Activated B cell treated with CpG ODN at 0.5 μM for 24 hours (primary cell): ENCODE measurements around the gene TMEM51. TPM values are rescaled to one million over a fixed set of nuclear protein-coding genes. Genes with fewer than 3 reads are reported as not detected.

ENCODE experiments used
- ATAC-seq: fragments of 200-7000 bp; cut with Tn5 transposase; one replicate; pipeline ENCODE4 v1.10.0; 2021; ENCODE audit warnings: low read depth, mild to moderate bottlenecking, moderate library complexity
- CTCF ChIA-PET: fragments of 350-600 bp; sonication (Branson Sonifier 250); formaldehyde crosslinking; loops from one replicate; lab custom pipeline; 2021; ENCODE audit warnings: antibody characterized with exemption; lab: Charles Lee
- POLR2A ChIA-PET: fragments of 350-600 bp; sonication (Branson Sonifier 250); formaldehyde crosslinking; loops from one replicate; lab custom pipeline; 2021; ENCODE audit warnings: antibody characterized with exemption; lab: Charles Lee
- DNase-seq: peaks from one replicate; pipeline ENCODE4 v3.0.0; 2022
- H3K27ac Mint-ChIP-seq: one replicate; pipeline ENCODE4 v1.8.0; 2020; ENCODE audit warnings: mixed read lengths
- H3K27me3 Mint-ChIP-seq: one replicate; pipeline ENCODE4 v1.8.0; 2021; ENCODE audit warnings: mixed read lengths
- H3K36me3 Mint-ChIP-seq: one replicate; pipeline ENCODE4 v1.8.0; 2021; ENCODE audit warnings: low read depth, mixed read lengths
- H3K4me1 Mint-ChIP-seq: one replicate; pipeline ENCODE4 v1.8.0; 2021; ENCODE audit warnings: mixed read lengths
- H3K4me3 Mint-ChIP-seq: one replicate; pipeline ENCODE4 v1.8.0; 2020; ENCODE audit warnings: mild to moderate bottlenecking, mixed read lengths
- H3K9me3 Mint-ChIP-seq: one replicate; pipeline ENCODE4 v1.8.0; 2020; ENCODE audit warnings: mixed read lengths
- CTCF ChIP-seq: fragments of 200-600 bp; IDR thresholded peaks from one replicate; pipeline ENCODE4 v1.8.0; 2022; ENCODE audit warnings: antibody characterized with exemption, mild to moderate bottlenecking
- intact Hi-C: fragments of 100-400 bp; cut with micrococcal nuclease; formaldehyde crosslinking; loops from one replicate; pipeline ENCODE4 v1.15.1; 2024
- total RNA-seq: library from RNA; stranded (reverse); gene quantifications from 2 replicates; pipeline ENCODE4 v1.2.3, GENCODE V29; 2022

TMEM51 gene
- total RNA-seq, 1 donor from 2014 or later = not detected

GRCh38 chr1:15249081-15249480 lies 95.5 kb downstream of the TMEM51 start:
- Mint-ChIP-seq H3K9me3 (no peaks in the 10 kb centered on the region), H3K27me3 (peaks cover 47% of the 10 kb centered on the region), H3K27ac (no peak overlapping the region), H3K4me1 (peaks cover 3% of the 10 kb centered on the region), H3K36me3 (no peaks in the 10 kb centered on the region), H3K4me3 (no peak overlapping the region)
- no peak for TF ChIP-seq CTCF
- CTCF ChIA-PET = no interaction called here
- DNase-seq (no peak), ATAC-seq (no peak)
- POLR2A ChIA-PET = no interaction called here
- intact Hi-C loops = no loop called here

GRCh38 chr1:15251857-15252835 lies 98.6 kb downstream of the TMEM51 start:
- Mint-ChIP-seq H3K9me3 (no peaks in the 10 kb centered on the region), H3K27ac (no peak overlapping the region), H3K27me3 (peaks cover 32% of the 10 kb centered on the region), H3K4me1 (peaks cover 3% of the 10 kb centered on the region), H3K4me3 (no peak overlapping the region), H3K36me3 (no peaks in the 10 kb centered on the region)
- CTCF ChIA-PET = no interaction called here
- TF ChIP-seq CTCF = no peak
- ATAC-seq = no peak
- DNase-seq = no peak
- POLR2A ChIA-PET = no interaction called here
- intact Hi-C loops = no loop called here

- Mint-ChIP-seq H3K4me1 (no peaks in the 10 kb centered on the region), H3K4me3 (no peak overlapping the region), H3K9me3 (no peaks in the 10 kb centered on the region), H3K27me3 (peaks cover 22% of the 10 kb centered on the region), H3K27ac (no peak overlapping the region), H3K36me3 (no peaks in the 10 kb centered on the region)
- no peak for TF ChIP-seq CTCF
- CTCF ChIA-PET = no interaction called here
- POLR2A ChIA-PET = no interaction called here
- no peak for ATAC-seq
- intact Hi-C loops = no loop called here
- no peak for DNase-seq
These were observed 101.0 kb downstream of the TMEM51 start for GRCh38 chr1:15254559-15254958.

GRCh38 chr1:15255582-15256149 lies 102.1 kb downstream of the TMEM51 start:
- Mint-ChIP-seq H3K36me3 (no peaks in the 10 kb centered on the region), H3K27me3 (peaks cover 14% of the 10 kb centered on the region), H3K4me1 (no peaks in the 10 kb centered on the region), H3K27ac (no peak overlapping the region), H3K9me3 (no peaks in the 10 kb centered on the region), H3K4me3 (no peak overlapping the region)
- POLR2A ChIA-PET = no interaction called here
- DNase-seq = no peak
- ATAC-seq = no peak
- CTCF ChIA-PET = no interaction called here
- intact Hi-C loops = no loop called here
- no peak for TF ChIP-seq CTCF

GRCh38 chr1:15256584-15256983 lies 103.0 kb downstream of the TMEM51 start:
- no peak for ATAC-seq
- intact Hi-C loops = no loop called here

More at GRCh38 chr1:15256584-15256983, 103.0 kb downstream of the TMEM51 start:
- peaks cover 17% of the 10 kb centered on the region for H3K27me3 Mint-ChIP-seq
- H3K4me1 Mint-ChIP-seq = peaks cover 7% of the 10 kb centered on the region
- no peak overlapping the region for H3K27ac Mint-ChIP-seq
- ChIA-PET CTCF (no interaction called here), POLR2A (no interaction called here)
- no peak for TF ChIP-seq CTCF
- DNase-seq = no peak
- H3K36me3 Mint-ChIP-seq = no peaks in the 10 kb centered on the region
- H3K9me3 Mint-ChIP-seq = no peaks in the 10 kb centered on the region
- no peak overlapping the region for H3K4me3 Mint-ChIP-seq
